B cell (primary cell): ENCODE data around the gene SLC35B2.

Source experiments
- CTCF ChIP-seq: fragments of 200-600 bp; IDR thresholded peaks from one replicate; pipeline ENCODE4 v1.8.0; 2022; ENCODE audit warnings: antibody characterized with exemption, mild to moderate bottlenecking
- EZH2 ChIP-seq: IDR thresholded peaks from 2 replicates; pipeline ENCODE4 v1.6.1; 2012; ENCODE audit warnings: borderline replicate concordance, low read depth, mild to moderate bottlenecking, moderate library complexity, low read length; ENCODE audit not compliant: insufficient read depth, poor library complexity, severe bottlenecking

GRCh38 chr6:44303842-44304241, 46.5 kb upstream of the SLC35B2 start:
- TF ChIP-seq CTCF (no peak), EZH2 (no peak)
